AG09319 (cell line): ENCODE data around the gene CDH4.

Experiments used
- DNase-seq: peaks from one replicate; pipeline ENCODE4 v3.0.0-alpha.2; 2010; ENCODE audit warnings: low read depth; ENCODE audit errors: extremely low read depth
- TF ChIP-seq, protein P1 (sequence below): IDR thresholded peaks from 2 replicates; pipeline ENCODE4 v1.5.1; 2011; ENCODE audit warnings: low read depth, mild to moderate bottlenecking, inconsistent platforms, low read length, moderate library complexity

Gene CDH4

DNA sequence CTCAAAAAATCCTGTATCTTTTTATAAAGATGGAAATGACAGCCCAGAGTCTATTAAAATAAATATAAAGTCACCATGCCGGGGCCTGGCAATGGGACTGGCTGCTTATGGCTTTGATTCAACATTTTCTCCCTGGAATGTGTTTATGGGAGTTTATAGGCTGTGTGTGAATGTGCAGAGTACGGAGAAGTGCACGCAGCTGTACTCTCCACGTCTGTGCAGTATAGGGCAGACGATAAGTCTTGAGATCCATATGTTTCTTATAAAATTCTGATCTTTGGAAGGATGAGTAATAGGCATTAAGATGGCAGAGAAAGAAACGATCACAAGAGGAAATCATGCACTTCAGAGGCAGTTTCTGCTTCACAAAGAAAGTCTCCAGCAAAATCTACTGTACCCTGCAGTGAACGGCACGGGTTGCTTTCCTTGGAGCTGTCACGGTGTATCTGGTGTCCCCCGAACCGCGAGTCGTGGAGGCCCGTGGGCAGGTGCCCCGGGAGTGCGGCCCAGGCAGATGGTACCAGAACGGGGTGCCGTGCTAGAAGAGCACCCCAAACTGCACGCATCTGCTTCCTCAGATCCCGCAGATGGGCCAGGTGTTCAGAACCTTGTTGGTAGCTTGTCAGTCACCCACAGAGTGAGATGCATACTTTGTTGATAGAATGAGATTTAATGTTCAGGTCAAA, 431.1 kb downstream of the CDH4 start:
- TF ChIP-seq, protein P1, sequence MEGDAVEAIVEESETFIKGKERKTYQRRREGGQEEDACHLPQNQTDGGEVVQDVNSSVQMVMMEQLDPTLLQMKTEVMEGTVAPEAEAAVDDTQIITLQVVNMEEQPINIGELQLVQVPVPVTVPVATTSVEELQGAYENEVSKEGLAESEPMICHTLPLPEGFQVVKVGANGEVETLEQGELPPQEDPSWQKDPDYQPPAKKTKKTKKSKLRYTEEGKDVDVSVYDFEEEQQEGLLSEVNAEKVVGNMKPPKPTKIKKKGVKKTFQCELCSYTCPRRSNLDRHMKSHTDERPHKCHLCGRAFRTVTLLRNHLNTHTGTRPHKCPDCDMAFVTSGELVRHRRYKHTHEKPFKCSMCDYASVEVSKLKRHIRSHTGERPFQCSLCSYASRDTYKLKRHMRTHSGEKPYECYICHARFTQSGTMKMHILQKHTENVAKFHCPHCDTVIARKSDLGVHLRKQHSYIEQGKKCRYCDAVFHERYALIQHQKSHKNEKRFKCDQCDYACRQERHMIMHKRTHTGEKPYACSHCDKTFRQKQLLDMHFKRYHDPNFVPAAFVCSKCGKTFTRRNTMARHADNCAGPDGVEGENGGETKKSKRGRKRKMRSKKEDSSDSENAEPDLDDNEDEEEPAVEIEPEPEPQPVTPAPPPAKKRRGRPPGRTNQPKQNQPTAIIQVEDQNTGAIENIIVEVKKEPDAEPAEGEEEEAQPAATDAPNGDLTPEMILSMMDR, result no peak
- no peak for DNase-seq

DNA sequence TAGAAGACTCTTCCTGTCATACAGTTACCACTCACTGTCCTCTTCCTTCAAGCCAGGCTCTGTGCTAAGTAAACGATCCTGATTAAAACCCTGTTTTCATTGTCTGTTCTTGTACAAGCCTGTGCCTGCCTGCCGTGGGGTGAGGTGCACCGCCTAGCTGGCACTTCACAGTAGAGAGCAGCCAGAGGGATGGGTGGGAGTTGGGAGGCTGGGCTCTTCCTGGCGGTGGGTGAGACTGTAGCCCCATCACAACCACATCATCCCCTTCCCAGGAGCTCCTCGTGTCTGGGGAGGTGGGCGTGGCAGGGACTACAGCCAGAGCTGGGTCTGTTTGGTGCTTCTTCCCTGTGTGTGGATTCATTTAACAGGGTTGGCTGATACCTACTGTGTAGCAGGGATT, 431.7 kb downstream of the CDH4 start:
- DNase-seq, result no peak
- TF ChIP-seq, protein P1, result no peak

DNA sequence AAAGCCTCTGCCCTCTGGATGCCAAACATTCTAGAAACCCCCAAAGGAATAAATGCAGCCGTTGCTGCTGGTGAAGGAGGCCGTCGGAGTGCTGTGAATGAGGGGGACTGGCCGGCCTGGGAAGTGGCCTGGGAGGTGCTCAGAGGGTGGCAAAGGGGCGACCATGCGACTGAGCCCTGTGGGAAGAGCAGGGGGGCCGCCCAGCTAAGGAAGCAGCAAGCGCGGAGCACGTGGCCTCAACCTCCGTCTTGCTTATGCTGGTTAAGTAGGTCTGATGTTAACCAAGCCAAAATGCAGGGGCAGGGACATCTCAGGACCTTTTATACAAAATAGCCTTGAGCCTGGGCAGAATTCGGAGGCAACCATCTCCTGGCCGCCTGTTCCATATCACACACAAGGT, 432.1 kb downstream of the CDH4 start:
- no peak for DNase-seq
- TF ChIP-seq, protein P1, result no peak

DNA sequence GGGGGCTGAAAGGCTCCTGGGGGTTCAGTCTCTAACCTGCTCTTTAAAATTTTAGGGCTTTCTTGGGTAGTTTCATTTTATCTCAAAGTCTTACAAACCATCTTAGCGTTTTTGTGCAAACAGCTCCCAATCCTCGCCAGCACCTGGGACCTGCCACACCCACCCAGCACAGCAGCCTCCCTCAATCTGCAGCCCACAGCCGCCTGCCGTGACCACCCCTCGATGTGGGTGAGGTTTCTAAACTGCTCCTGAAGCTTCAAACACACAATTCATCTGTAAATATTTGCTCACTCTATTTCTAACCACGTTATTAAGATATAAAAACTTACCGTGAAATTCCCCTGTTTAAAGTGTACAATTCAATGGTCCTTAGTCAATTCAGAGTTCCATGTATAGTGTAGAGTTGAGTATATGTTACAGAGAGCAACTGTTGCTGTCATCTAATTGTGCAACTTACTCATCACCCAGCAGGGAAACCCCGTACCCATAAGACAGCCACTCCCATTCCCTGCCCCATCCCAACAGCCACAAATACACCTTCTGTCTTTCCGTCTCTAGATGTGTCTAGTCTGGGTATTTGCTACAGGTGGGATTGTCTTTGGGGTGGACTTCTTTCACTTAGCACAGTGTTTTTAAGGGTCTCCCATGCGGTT, 432.6 kb downstream of the CDH4 start:
- TF ChIP-seq, protein P1, result no peak
- DNase-seq, result no peak

DNA sequence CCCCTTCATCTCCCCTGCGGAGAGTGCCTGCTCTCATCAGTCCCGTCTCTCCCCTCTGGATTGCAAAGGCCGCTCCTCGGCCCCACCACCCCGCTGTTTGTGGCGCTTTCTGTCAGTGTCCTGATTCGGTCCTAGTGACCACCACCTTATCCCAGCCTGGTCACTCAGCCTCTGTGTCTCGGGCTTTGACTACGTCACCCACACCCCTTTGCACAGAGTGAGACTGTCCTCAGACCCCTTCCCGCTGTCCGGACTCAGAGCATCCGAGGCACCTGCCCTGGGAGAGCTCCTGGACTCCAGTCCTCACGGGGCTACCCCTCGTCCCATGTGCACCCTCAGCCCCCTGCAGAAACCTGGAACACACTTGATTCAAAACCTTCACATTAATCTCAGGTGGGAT, 433.4 kb downstream of the CDH4 start:
- DNase-seq, result no peak
- TF ChIP-seq, protein P1, result no peak

DNA sequence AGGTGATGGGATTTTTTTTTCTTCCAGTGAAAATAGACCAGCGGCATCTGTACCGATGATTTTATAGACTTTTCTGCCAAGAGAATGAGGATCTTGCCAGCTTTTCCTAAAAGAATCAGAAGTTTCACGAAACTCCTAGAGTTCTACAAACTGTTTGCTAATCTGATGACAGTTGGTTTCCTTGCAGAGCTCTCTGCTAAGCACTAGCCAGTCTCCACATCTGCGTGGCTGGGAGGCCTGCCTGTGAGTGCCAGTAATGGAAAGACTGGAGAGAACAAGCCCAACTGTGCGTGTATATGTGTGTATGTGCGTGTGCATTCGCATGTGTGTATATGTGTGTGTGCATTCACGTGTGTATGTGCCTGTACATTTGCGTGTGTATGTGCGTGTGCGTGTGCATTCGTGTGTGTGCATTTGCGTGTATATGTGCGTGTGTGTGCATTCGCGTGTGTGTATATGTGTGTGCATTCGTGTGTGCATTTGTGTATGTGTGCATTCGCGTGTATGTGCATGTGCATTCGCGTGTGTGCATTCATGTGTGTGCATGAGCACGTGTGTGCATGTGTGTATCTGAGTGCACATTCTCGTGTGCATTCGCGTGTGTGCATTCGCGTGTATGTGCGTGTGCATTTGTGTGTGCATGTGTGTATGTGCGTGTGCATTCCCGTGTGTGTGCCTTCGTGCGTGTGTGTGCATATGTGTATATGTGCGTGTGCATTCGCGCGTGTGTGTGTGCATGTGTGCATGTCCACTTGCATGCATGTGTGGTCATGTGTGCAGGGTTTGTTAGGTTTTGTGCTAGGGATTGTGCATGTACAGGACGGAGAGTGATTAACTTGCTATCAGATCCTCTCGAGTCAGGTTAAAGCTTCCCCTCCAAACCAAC, 434.2 kb downstream of the CDH4 start:
- TF ChIP-seq, protein P1, result no peak
- no peak for DNase-seq

DNA sequence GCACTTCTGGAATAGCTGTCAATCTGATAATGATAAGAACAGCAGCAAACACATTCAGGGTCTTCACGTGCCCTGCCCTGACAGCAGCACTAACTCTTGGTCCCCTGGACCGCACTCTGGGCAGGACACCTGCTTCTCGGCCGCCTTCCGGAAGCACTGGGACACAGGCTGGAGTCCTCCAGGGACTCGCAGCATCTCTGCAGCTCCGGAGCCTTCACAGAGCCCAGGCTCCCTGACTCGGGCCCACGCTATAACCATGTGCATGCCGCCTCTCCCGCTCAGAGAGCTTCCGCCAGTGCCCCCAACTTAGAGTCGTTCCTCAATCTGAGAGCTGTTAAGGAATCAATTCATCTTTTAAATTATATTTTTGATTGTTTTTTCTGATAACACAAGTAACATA, 436.4 kb downstream of the CDH4 start:
- TF ChIP-seq, protein P1, result no peak

More for the DNA sequence above, 436.4 kb downstream of the CDH4 start:
- no peak for DNase-seq
